ENCODE measurements around the gene MED20. TPM values are rescaled to one million over a fixed set of nuclear protein-coding genes. Genes with fewer than 3 reads are reported as not detected.

The MED20 gene
- total RNA-seq, 1 experiment from 2014 or later, result 42.4 TPM

DNA sequence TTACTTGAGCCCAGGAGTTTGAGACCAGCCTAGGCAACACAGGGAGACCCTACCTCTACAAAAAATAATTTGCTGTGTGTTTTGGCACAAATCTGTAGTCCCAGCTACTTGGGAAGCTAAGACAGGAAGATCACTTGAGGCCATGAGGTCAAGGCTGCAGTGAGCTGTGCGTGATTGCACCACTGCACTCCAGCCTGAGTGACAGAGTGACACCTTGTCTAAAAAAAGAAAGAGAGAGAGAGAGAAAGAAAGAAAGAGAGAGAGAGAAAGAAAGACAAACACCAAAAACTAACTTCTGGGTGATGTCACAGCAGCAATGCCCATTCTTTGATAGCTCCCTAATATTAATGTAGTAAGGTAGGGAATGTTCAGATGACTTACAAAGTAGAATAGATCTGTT, 46.2 kb downstream of the MED20 start:
- DNase-seq (ENCODE audit: low spot score) (no peak), ATAC-seq (no peak)
- TF ChIP-seq JAZF1 (CRISPR knock-in tag; IDR thresholded peaks at IDR 0.05) (no peak), ESRRA (CRISPR knock-in tag; IDR thresholded peaks at IDR 0.05; ENCODE audit: borderline replicate concordance) (no peak), SMAD4 (CRISPR knock-in tag; IDR thresholded peaks at IDR 0.05) (no peak), SOX15 (CRISPR knock-in tag; IDR thresholded peaks at IDR 0.05) (no peak), ZNF317 (CRISPR knock-in tag; IDR thresholded peaks at IDR 0.05; ENCODE audit: borderline replicate concordance, low read depth) (no peak), ZBTB21 (CRISPR knock-in tag; IDR thresholded peaks at IDR 0.05; ENCODE audit: borderline replicate concordance) (no peak), TEAD1 (CRISPR knock-in tag; IDR thresholded peaks at IDR 0.05) (no peak), ELF4 (CRISPR knock-in tag; IDR thresholded peaks at IDR 0.05; ENCODE audit: low read depth) (no peak)
- TF ChIP-seq, protein P1, sequence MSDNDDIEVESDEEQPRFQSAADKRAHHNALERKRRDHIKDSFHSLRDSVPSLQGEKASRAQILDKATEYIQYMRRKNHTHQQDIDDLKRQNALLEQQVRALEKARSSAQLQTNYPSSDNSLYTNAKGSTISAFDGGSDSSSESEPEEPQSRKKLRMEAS (CRISPR knock-in tag; IDR thresholded peaks at IDR 0.05), result no peak
- TF ChIP-seq, protein P2, sequence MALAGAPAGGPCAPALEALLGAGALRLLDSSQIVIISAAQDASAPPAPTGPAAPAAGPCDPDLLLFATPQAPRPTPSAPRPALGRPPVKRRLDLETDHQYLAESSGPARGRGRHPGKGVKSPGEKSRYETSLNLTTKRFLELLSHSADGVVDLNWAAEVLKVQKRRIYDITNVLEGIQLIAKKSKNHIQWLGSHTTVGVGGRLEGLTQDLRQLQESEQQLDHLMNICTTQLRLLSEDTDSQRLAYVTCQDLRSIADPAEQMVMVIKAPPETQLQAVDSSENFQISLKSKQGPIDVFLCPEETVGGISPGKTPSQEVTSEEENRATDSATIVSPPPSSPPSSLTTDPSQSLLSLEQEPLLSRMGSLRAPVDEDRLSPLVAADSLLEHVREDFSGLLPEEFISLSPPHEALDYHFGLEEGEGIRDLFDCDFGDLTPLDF (CRISPR knock-in tag; IDR thresholded peaks at IDR 0.05), result no peak
- TF ChIP-seq, protein P3, sequence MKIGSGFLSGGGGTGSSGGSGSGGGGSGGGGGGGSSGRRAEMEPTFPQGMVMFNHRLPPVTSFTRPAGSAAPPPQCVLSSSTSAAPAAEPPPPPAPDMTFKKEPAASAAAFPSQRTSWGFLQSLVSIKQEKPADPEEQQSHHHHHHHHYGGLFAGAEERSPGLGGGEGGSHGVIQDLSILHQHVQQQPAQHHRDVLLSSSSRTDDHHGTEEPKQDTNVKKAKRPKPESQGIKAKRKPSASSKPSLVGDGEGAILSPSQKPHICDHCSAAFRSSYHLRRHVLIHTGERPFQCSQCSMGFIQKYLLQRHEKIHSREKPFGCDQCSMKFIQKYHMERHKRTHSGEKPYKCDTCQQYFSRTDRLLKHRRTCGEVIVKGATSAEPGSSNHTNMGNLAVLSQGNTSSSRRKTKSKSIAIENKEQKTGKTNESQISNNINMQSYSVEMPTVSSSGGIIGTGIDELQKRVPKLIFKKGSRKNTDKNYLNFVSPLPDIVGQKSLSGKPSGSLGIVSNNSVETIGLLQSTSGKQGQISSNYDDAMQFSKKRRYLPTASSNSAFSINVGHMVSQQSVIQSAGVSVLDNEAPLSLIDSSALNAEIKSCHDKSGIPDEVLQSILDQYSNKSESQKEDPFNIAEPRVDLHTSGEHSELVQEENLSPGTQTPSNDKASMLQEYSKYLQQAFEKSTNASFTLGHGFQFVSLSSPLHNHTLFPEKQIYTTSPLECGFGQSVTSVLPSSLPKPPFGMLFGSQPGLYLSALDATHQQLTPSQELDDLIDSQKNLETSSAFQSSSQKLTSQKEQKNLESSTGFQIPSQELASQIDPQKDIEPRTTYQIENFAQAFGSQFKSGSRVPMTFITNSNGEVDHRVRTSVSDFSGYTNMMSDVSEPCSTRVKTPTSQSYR (CRISPR knock-in tag; IDR thresholded peaks at IDR 0.05), result no peak
- TF ChIP-seq, protein P4, sequence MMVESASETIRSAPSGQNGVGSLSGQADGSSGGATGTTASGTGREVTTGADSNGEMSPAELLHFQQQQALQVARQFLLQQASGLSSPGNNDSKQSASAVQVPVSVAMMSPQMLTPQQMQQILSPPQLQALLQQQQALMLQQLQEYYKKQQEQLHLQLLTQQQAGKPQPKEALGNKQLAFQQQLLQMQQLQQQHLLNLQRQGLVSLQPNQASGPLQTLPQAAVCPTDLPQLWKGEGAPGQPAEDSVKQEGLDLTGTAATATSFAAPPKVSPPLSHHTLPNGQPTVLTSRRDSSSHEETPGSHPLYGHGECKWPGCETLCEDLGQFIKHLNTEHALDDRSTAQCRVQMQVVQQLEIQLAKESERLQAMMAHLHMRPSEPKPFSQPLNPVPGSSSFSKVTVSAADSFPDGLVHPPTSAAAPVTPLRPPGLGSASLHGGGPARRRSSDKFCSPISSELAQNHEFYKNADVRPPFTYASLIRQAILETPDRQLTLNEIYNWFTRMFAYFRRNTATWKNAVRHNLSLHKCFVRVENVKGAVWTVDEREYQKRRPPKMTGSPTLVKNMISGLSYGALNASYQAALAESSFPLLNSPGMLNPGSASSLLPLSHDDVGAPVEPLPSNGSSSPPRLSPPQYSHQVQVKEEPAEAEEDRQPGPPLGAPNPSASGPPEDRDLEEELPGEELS (CRISPR knock-in tag; IDR thresholded peaks at IDR 0.05), result no peak
- H3K4me1 Mint-ChIP-seq, result 0 out of 2 replicates have a peak, but pooled peaks cover 11% of the 10 kb centered on the region
- no peaks in the 10 kb centered on the region for H3K27me3 Mint-ChIP-seq (ENCODE audit: low read depth)
- H3K36me3 Mint-ChIP-seq, result no peaks in the 10 kb centered on the region; the same call in 1 of the 2 replicates
- CTCF ChIA-PET, result interaction anchor here (1.0 kb wide), 1 partner anchor 46 kb away, joined by 3 read pairs; the partner anchor contains the start of gene MED20
- no peak overlapping the region for H3K27ac Mint-ChIP-seq
- H3K9me3 Mint-ChIP-seq, result no peaks in the 10 kb centered on the region
- POLR2A ChIA-PET, result interaction anchor here (0.6 kb wide), 1 partner anchor 47 kb away, joined by 3 read pairs; no protein-coding TSS in a partner anchor
- no peak overlapping the region for H3K4me3 Mint-ChIP-seq

DNA sequence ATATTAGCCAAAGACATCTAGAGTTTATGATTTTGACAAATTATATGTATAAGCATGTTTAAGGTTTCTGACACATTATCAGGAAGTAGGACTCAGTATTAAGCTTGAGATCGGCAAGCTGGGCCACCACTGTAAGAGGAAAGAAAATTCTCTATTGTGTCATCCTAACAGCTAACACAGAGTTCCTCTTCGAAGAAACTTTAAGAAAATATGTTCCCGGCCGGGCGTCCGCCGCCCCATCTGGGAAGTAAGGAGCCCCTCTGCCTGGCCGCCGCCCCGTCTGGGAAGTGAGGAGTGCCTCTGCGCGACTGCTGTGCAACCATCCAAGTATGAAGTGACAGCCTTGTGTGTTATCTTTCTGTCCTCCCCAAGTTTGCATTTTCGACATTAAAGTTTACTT, 48.8 kb downstream of the MED20 start:
- DNase-seq (ENCODE audit: low spot score) (no peak), ATAC-seq (no peak)
- H3K9me3 Mint-ChIP-seq, result no peaks in the 10 kb centered on the region
- H3K36me3 Mint-ChIP-seq, result peaks cover 3% of the 10 kb centered on the region; the same call in 1 of the 2 replicates
- POLR2A ChIA-PET, result interaction anchor here (0.7 kb wide), 1 partner anchor 131 kb away, joined by 3 read pairs; no protein-coding TSS in a partner anchor
- H3K27me3 Mint-ChIP-seq (ENCODE audit: low read depth), result no peaks in the 10 kb centered on the region
- H3K27ac Mint-ChIP-seq, result no peak overlapping the region
- CTCF ChIA-PET, result interaction anchor here (1.5 kb wide), 1 partner anchor 49 kb away, joined by 4 read pairs; the partner anchor contains the start of genes BYSL and MED20
- TF ChIP-seq, protein P5, sequence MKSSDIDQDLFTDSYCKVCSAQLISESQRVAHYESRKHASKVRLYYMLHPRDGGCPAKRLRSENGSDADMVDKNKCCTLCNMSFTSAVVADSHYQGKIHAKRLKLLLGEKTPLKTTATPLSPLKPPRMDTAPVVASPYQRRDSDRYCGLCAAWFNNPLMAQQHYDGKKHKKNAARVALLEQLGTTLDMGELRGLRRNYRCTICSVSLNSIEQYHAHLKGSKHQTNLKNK (CRISPR knock-in tag; IDR thresholded peaks at IDR 0.05), result no peak
- TF ChIP-seq ZNF423 (CRISPR knock-in tag; IDR thresholded peaks at IDR 0.05) (no peak), JUN (CRISPR knock-in tag; IDR thresholded peaks at IDR 0.05) (no peak), TEAD4 (CRISPR knock-in tag; IDR thresholded peaks at IDR 0.05) (no peak)
- TF ChIP-seq, protein P6, sequence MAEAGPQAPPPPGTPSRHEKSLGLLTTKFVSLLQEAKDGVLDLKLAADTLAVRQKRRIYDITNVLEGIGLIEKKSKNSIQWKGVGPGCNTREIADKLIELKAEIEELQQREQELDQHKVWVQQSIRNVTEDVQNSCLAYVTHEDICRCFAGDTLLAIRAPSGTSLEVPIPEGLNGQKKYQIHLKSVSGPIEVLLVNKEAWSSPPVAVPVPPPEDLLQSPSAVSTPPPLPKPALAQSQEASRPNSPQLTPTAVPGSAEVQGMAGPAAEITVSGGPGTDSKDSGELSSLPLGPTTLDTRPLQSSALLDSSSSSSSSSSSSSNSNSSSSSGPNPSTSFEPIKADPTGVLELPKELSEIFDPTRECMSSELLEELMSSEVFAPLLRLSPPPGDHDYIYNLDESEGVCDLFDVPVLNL (CRISPR knock-in tag; IDR thresholded peaks at IDR 0.05; ENCODE audit: borderline replicate concordance, low read depth), result no peak
- no peak overlapping the region for H3K4me3 Mint-ChIP-seq
- H3K4me1 Mint-ChIP-seq, result 0 out of 2 replicates have a peak, but pooled peaks cover 6% of the 10 kb centered on the region
